Measurements from ENCODE around the gene SAP30L.

- TF ChIP-seq, protein P1, sequence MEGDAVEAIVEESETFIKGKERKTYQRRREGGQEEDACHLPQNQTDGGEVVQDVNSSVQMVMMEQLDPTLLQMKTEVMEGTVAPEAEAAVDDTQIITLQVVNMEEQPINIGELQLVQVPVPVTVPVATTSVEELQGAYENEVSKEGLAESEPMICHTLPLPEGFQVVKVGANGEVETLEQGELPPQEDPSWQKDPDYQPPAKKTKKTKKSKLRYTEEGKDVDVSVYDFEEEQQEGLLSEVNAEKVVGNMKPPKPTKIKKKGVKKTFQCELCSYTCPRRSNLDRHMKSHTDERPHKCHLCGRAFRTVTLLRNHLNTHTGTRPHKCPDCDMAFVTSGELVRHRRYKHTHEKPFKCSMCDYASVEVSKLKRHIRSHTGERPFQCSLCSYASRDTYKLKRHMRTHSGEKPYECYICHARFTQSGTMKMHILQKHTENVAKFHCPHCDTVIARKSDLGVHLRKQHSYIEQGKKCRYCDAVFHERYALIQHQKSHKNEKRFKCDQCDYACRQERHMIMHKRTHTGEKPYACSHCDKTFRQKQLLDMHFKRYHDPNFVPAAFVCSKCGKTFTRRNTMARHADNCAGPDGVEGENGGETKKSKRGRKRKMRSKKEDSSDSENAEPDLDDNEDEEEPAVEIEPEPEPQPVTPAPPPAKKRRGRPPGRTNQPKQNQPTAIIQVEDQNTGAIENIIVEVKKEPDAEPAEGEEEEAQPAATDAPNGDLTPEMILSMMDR (IDR thresholded peaks at IDR 0.05; ENCODE audit: low read length) = no peak
- no peak for TF ChIP-seq EZH2phosphoT487 (IDR thresholded peaks at IDR 0.05; ENCODE audit: low read length)
- no peak for TF ChIP-seq EZH2 (optimal IDR thresholded peaks at IDR 0.05; ENCODE audit: low read depth, low read length)
Measured at GRCh38 chr5:154494036-154494435, 48.2 kb downstream of the SAP30L start.
